K562 (cell line): ENCODE data around the gene SIGLEC9. TPM values are rescaled to one million over a fixed set of nuclear protein-coding genes. Genes with fewer than 3 reads are reported as not detected.

Experiments used
- ATAC-seq: fragments of 200-7000 bp; cut with Tn5 transposase; 3 replicates; pipeline ENCODE4 v1.9.1; 2020; ENCODE audit warnings: moderate library complexity
- BruUV-seq: library from RNA; stranded (reverse); fragments of 400-500 nt; replicated peaks from 2 replicates; lab custom pipeline; 2021; lab: Mats Ljungman, UMichigan
- CTCF ChIA-PET: fragments of 300-600 bp; formaldehyde crosslinking; extraction: SDS; loops from one replicate; lab custom pipeline; 2021; ENCODE audit warnings: low intra/inter-chr PET ratio; lab: Yijun Ruan, JAX
- POLR2A ChIA-PET: fragments of 300-600, 350-650 bp; sonication (Branson Sonifier 250); formaldehyde crosslinking; extraction: SDS; loops from one replicate; lab custom pipeline; 2021; ENCODE audit warnings: antibody characterized with exemption, inconsistent platforms; lab: Yijun Ruan, JAX
- DNase-seq, 4 experiments: peaks; one replicate each; pipeline versions ENCODE4 v3.0.0 to v3.0.0-alpha.2; 2011 to 2018; ENCODE audit warnings: low spot score in 3 of 4, mixed read lengths in 3 of 4; ENCODE audit errors: extremely low read depth in 1 of 4
- FAIRE-seq: peaks from 2 replicates; lab custom pipeline; 2011; peaks lifted over from hg19 to GRCh38; lab: Jason Lieb, UNC
- H2AFZ ChIP-seq: 2 replicates; pipeline ENCODE4 v1.6.0; 2011; ENCODE audit warnings: low read depth, low read length, control low read depth, inconsistent platforms
- H3K27ac ChIP-seq: fragments of 200-600 bp; 3 replicates; pipeline ENCODE4 v1.8.0; 2011; ENCODE audit warnings: low read depth, mild to moderate bottlenecking, control low read depth, inconsistent platforms, low read length, moderate library complexity, mixed read lengths; ENCODE audit errors: extremely low read depth
- H3K27me3 ChIP-seq, 2 experiments: fragments of 300-600 bp in 1 of 2; 2 replicates in 1 of 2; 3 replicates in 1 of 2; pipeline versions ENCODE4 v1.6.0 to v1.8.0; 2011; ENCODE audit warnings: inconsistent platforms in 2 of 2, low read length in 2 of 2, mild to moderate bottlenecking in 1 of 2, mixed read lengths in 1 of 2, moderate library complexity in 1 of 2; ENCODE audit not compliant: control insufficient read depth in 2 of 2, insufficient read depth in 2 of 2
- H3K36me3 ChIP-seq: fragments of 300-600 bp; 3 replicates; pipeline ENCODE4 v1.8.0; 2011; ENCODE audit warnings: mild to moderate bottlenecking, low read length, inconsistent platforms; ENCODE audit not compliant: control insufficient read depth, insufficient read depth
- H3K4me1 ChIP-seq, 2 experiments: fragments of 200-600 bp in 1 of 2; replicated peaks in 1 of 2; 2 replicates in 1 of 2; 3 replicates in 1 of 2; pipeline versions ENCODE4 v1.5.1 to v1.8.0; 2011; ENCODE audit warnings: inconsistent platforms in 2 of 2, low read length in 2 of 2, mild to moderate bottlenecking in 1 of 2, mixed read lengths in 1 of 2, moderate library complexity in 1 of 2; ENCODE audit not compliant: control insufficient read depth in 2 of 2, insufficient read depth in 2 of 2
- H3K4me2 ChIP-seq: 2 replicates; pipeline ENCODE4 v1.6.1; 2011; ENCODE audit warnings: low read length, control low read depth, inconsistent platforms, mixed read lengths; ENCODE audit not compliant: insufficient read depth
- H3K4me3 ChIP-seq: fragments of 200-600 bp; sonication (generic), shearing (Covaris generic); 2 replicates; pipeline ENCODE4 v1.5.1; 2016; ENCODE audit warnings: control low read depth, inconsistent platforms
- H3K79me2 ChIP-seq: fragments of 200-600 bp; 3 replicates; pipeline ENCODE4 v1.8.0; 2011; ENCODE audit warnings: low read length, inconsistent platforms; ENCODE audit not compliant: control insufficient read depth, insufficient read depth
- H3K9ac ChIP-seq, 2 experiments: 2 replicates each; pipeline versions ENCODE4 v1.6.0 to v1.6.1; 2011; ENCODE audit warnings: low read depth in 2 of 2, low read length in 2 of 2, control low read depth in 1 of 2, inconsistent platforms in 1 of 2, mild to moderate bottlenecking in 1 of 2, mixed read lengths in 1 of 2; ENCODE audit not compliant: insufficient read depth in 1 of 2
- H3K9me1 ChIP-seq: one replicate; pipeline ENCODE4 v1.6.0; 2011; ENCODE audit warnings: inconsistent platforms, mild to moderate bottlenecking, low read length, moderate library complexity; ENCODE audit not compliant: control insufficient read depth, insufficient read depth
- H3K9me3 ChIP-seq: replicated peaks from 2 replicates; pipeline ENCODE4 v1.5.1; 2011; ENCODE audit warnings: low read depth, low read length, inconsistent platforms; ENCODE audit not compliant: control insufficient read depth, insufficient read depth
- H4K20me1 ChIP-seq: replicated peaks from 2 replicates; pipeline ENCODE4 v1.6.1; 2011; ENCODE audit warnings: low read length, inconsistent platforms, mixed read lengths; ENCODE audit not compliant: control insufficient read depth, insufficient read depth
- CBFB ChIP-seq: sonication (generic); formaldehyde crosslinking; IDR thresholded peaks from 2 replicates; pipeline ENCODE4 v1.4.0; 2020; ENCODE audit warnings: mild to moderate bottlenecking, missing genetic modification reagents
- HLTF ChIP-seq: fragments of 450-650 bp; IDR thresholded peaks from 2 replicates; pipeline ENCODE4 v1.6.1; 2016
- KLF6 ChIP-seq: fragments of 250-450 bp; sonication (Bioruptor Pico); IDR thresholded peaks from 2 replicates; pipeline ENCODE4 v1.4.0; 2020; ENCODE audit warnings: mild to moderate bottlenecking, moderate library complexity, borderline replicate concordance
- NCOA6 ChIP-seq: fragments of 450-650 bp; IDR thresholded peaks from 2 replicates; pipeline ENCODE4 v1.6.1; 2017; ENCODE audit warnings: mild to moderate bottlenecking
- RUNX1 ChIP-seq: sonication (generic); IDR thresholded peaks from 2 replicates; pipeline ENCODE4 v1.6.1; 2016; ENCODE audit warnings: antibody characterized with exemption, low read depth
- SAFB ChIP-seq: fragments of 200-400 bp; formaldehyde crosslinking; IDR thresholded peaks from 2 replicates; pipeline ENCODE4 v1.6.1; 2017; ENCODE audit warnings: low read depth, low read length, borderline replicate concordance
- SUPT5H ChIP-seq: fragments of 450-650 bp; IDR thresholded peaks from 2 replicates; pipeline ENCODE4 v1.6.1; 2016
- TEAD2 ChIP-seq: fragments of 450-650 bp; IDR thresholded peaks from 2 replicates; pipeline ENCODE4 v1.6.1; 2016; ENCODE audit warnings: missing genetic modification characterization, control low read depth, missing compliant biosample characterization
- ZNF174 ChIP-seq: fragments of 250-450 bp; sonication (Bioruptor Pico); IDR thresholded peaks from 2 replicates; pipeline ENCODE4 v1.4.0; 2020; ENCODE audit warnings: mild to moderate bottlenecking
- ZNF253 ChIP-seq: fragments of 250-450 bp; sonication (Bioruptor Pico); conservative IDR thresholded peaks from 2 replicates; pipeline ENCODE4 v1.6.1; 2021; ENCODE audit warnings: mild to moderate bottlenecking
- WGBS: fragments of 100-300 bp; shearing (Covaris generic); methylation state at CpG from one replicate; pipeline ENCODE4 v1.1.6; 2016; ENCODE audit warnings: low coverage, mixed read lengths; ENCODE audit not compliant: insufficient coverage; ENCODE audit errors: missing lambda C conversion rate; 5-methylcytosine and 5-hydroxymethylcytosine counted together
- in situ Hi-C: fragments of 300-500 bp; cut with MboI; formaldehyde crosslinking; loops from 4 replicates; pipeline ENCODE4 v1.15.0; 2018; ENCODE audit warnings: inconsistent platforms, mixed read lengths
- intact Hi-C: fragments of 100-400 bp; cut with micrococcal nuclease; formaldehyde crosslinking; loops from 2 replicates; pipeline ENCODE4 v1.14.2; 2022
- polyA plus RNA-seq, 8 experiments: library from polyadenylated mRNA; depleted of rRNA in 4 of 8; stranded (reverse) in 5 of 8; unstranded in 3 of 8; fragments of >200 nt; fragmentation: Nextera tagmentation in 2 of 8; fragmentation: Illumina TruSeq in 1 of 8; extraction: Ambion mirVana in 2 of 8; extraction: Trizol in 1 of 8; gene quantifications; 2 replicates each; pipeline versions ENCODE4 v1.2.1 to v1.2.3, GENCODE V29; 2011 to 2014; ENCODE audit warnings: inconsistent platforms in 1 of 8, missing spikeins in 1 of 8
- total RNA-seq, 7 experiments: library from RNA; depleted of rRNA in 6 of 7; stranded (reverse); fragments of >200 nt in 6 of 7; fragmentation: Illumina TruSeq in 2 of 7; extraction: Trizol in 2 of 7; gene quantifications; 2 replicates each; pipeline versions ENCODE4 v1.2.1 to v1.2.3, GENCODE V29; 2011 to 2021; ENCODE audit warnings: low replicate concordance in 1 of 7
- TF ChIP-seq, protein P1 (sequence below): sonication (generic); formaldehyde crosslinking; IDR thresholded peaks from 2 replicates; pipeline ENCODE4 v1.8.0; 2022; ENCODE audit warnings: mild to moderate bottlenecking, missing genetic modification reagents, borderline replicate concordance

Gene SIGLEC9
- total and polyA plus RNA-seq, 9 of the 15 experiments (the other 6 are each of a cell fraction or from before 2014, with no cell fraction given) = 0.09 to 0.34 (median 0.22) TPM; not detected in 4

GRCh38 chr19:51145916-51146493, 21.3 kb downstream of the SIGLEC9 start:
- no peak for DNase-seq
- H3K9me3 ChIP-seq = no peaks in the 10 kb centered on the region
- no peak for FAIRE-seq
- CTCF ChIA-PET = no interaction called here
- TF ChIP-seq, protein P1, sequence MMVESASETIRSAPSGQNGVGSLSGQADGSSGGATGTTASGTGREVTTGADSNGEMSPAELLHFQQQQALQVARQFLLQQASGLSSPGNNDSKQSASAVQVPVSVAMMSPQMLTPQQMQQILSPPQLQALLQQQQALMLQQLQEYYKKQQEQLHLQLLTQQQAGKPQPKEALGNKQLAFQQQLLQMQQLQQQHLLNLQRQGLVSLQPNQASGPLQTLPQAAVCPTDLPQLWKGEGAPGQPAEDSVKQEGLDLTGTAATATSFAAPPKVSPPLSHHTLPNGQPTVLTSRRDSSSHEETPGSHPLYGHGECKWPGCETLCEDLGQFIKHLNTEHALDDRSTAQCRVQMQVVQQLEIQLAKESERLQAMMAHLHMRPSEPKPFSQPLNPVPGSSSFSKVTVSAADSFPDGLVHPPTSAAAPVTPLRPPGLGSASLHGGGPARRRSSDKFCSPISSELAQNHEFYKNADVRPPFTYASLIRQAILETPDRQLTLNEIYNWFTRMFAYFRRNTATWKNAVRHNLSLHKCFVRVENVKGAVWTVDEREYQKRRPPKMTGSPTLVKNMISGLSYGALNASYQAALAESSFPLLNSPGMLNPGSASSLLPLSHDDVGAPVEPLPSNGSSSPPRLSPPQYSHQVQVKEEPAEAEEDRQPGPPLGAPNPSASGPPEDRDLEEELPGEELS (CRISPR knock-in tag) = no peak
- TF ChIP-seq ZNF174 (CRISPR knock-in tag) = no peak
- no peak for TF ChIP-seq KLF6
- no peak for TF ChIP-seq ZNF253 (CRISPR knock-in tag)
- TF ChIP-seq TEAD2 = no peak
- no peak for TF ChIP-seq SUPT5H
- no peak for TF ChIP-seq CBFB (CRISPR knock-in tag)
- TF ChIP-seq HLTF = no peak
- TF ChIP-seq NCOA6 = no peak
- TF ChIP-seq RUNX1 = no peak
- TF ChIP-seq SAFB = no peak
- no peak for ATAC-seq
- intact Hi-C loops = no loop called here
- no peak overlapping the region for H3K27ac ChIP-seq
- 3% methylated on average over 4 of the region's 4 CpGs for WGBS
- in situ Hi-C loops = no loop called here
- POLR2A ChIA-PET = no interaction called here
- no peaks in the 10 kb centered on the region for H3K79me2 ChIP-seq
- no TSS peak for BruUV-seq
- no peaks in the 10 kb centered on the region for H3K36me3 ChIP-seq
- H2AFZ ChIP-seq = no peak overlapping the region
- peaks cover 4% of the 10 kb centered on the region; the same call in 1 of the 2 replicates for H4K20me1 ChIP-seq
- H3K9ac ChIP-seq = no peak overlapping the region
- H3K4me3 ChIP-seq = no peak overlapping the region
- H3K9me1 ChIP-seq = no peaks in the 10 kb centered on the region
- H3K27me3 ChIP-seq = peaks cover 11 to 43% of the 10 kb centered on the region in 2 experiments; a peak in 4 of 5 replicates
- H3K4me2 ChIP-seq = no peak overlapping the region
- peaks cover 2 to 4% of the 10 kb centered on the region in 2 experiments; a peak in 3 of 5 replicates for H3K4me1 ChIP-seq
